ENCODE data around the gene TMTC3.

The TMTC3 gene

GRCh38 chr12:88172844-88173407 is 30.8 kb downstream of the TMTC3 start:
- Histone ChIP-seq H3K27me3 (no peaks in the 10 kb centered on the region), H3K36me3 (peaks cover 35% of the 10 kb centered on the region), H3K4me1 (ENCODE audit: control insufficient read depth in 1 of 2, insufficient read depth in 1 of 2, low read depth in 1 of 2, low read length in 1 of 2) (no peaks in the 10 kb centered on the region), H3K27ac (no peak overlapping the region), H3K9me3 (no peaks in the 10 kb centered on the region), H3K4me3 (ENCODE audit: low read depth in 1 of 2, low read length in 1 of 2) (no peak overlapping the region)
- TF ChIP-seq CTCF (IDR thresholded peaks at IDR 0.05) = no peak

- Histone ChIP-seq H3K27ac (no peak overlapping the region), H3K27me3 (no peaks in the 10 kb centered on the region), H3K4me1 (ENCODE audit: control insufficient read depth in 1 of 2, insufficient read depth in 1 of 2, low read depth in 1 of 2, low read length in 1 of 2) (no peaks in the 10 kb centered on the region), H3K36me3 (peaks cover 48% of the 10 kb centered on the region), H3K4me3 (ENCODE audit: low read depth in 1 of 2, low read length in 1 of 2) (no peak overlapping the region), H3K9me3 (no peaks in the 10 kb centered on the region)
- no peak for TF ChIP-seq CTCF (IDR thresholded peaks at IDR 0.05)
Measured at GRCh38 chr12:88175544-88175943, 33.4 kb downstream of the TMTC3 start.

- no peaks in the 10 kb centered on the region for H3K27me3 ChIP-seq
- no peak overlapping the region for H3K4me3 ChIP-seq (ENCODE audit: low read depth in 1 of 2, low read length in 1 of 2)
- H3K9me3 ChIP-seq = no peaks in the 10 kb centered on the region
- TF ChIP-seq CTCF (IDR thresholded peaks at IDR 0.05) = no peak
- no peaks in the 10 kb centered on the region for H3K4me1 ChIP-seq (ENCODE audit: control insufficient read depth in 1 of 2, insufficient read depth in 1 of 2, low read depth in 1 of 2, low read length in 1 of 2)
- H3K27ac ChIP-seq = no peak overlapping the region
- peaks cover 36% of the 10 kb centered on the region for H3K36me3 ChIP-seq
Measured at GRCh38 chr12:88179436-88180014, 37.4 kb downstream of the TMTC3 start.

GRCh38 chr12:88181881-88182280 is 39.8 kb downstream of the TMTC3 start:
- H3K36me3 ChIP-seq = peaks cover 22% of the 10 kb centered on the region
- TF ChIP-seq CTCF (IDR thresholded peaks at IDR 0.05) = no peak

GRCh38 chr12:88182416-88182815 is 40.3 kb downstream of the TMTC3 start:
- TF ChIP-seq CTCF (IDR thresholded peaks at IDR 0.05) = no peak
- H3K27ac ChIP-seq = no peak overlapping the region
- H3K36me3 ChIP-seq = peaks cover 21% of the 10 kb centered on the region

More at GRCh38 chr12:88181881-88182280, 39.8 kb downstream of the TMTC3 start:
- Histone ChIP-seq H3K27me3 (no peaks in the 10 kb centered on the region), H3K4me1 (ENCODE audit: control insufficient read depth in 1 of 2, insufficient read depth in 1 of 2, low read depth in 1 of 2, low read length in 1 of 2) (no peaks in the 10 kb centered on the region), H3K27ac (no peak overlapping the region), H3K4me3 (ENCODE audit: low read depth in 1 of 2, low read length in 1 of 2) (no peak overlapping the region), H3K9me3 (no peaks in the 10 kb centered on the region)

More at GRCh38 chr12:88182416-88182815, 40.3 kb downstream of the TMTC3 start:
- Histone ChIP-seq H3K27me3 (no peaks in the 10 kb centered on the region), H3K9me3 (no peaks in the 10 kb centered on the region), H3K4me1 (ENCODE audit: control insufficient read depth in 1 of 2, insufficient read depth in 1 of 2, low read depth in 1 of 2, low read length in 1 of 2) (no peaks in the 10 kb centered on the region), H3K4me3 (ENCODE audit: low read depth in 1 of 2, low read length in 1 of 2) (no peak overlapping the region)

Measured in neutrophil (primary cell).